Bone marrow (tissue), 2 donors: ENCODE data around the gene PLCG1.

ENCODE experiments used
- DNase-seq, 2 donors: peaks; one replicate each; lab custom pipeline; 2025; lab: John Stamatoyannopoulos, UW

The PLCG1 gene

DNA sequence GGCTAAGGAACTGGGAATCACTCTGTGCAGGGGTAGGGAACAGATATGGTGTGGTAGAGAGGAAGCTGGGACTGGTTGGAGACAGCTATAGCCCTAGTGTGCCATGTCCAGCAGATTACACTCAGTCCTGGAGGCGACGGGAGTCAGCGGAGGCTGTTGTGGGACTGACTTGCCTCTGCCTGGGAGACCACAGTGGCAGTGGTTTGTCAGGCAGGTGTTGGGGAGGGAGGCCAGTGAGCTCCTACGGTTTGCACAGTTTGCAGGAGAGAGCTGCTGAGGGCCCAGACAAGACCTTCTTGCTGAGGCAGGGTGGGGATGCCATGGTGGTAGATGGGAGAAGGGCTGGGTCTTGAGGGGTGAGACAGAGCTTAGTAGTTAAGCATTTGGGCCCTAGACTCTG, 4.9 kb downstream of the PLCG1 start:
- no peak for DNase-seq

DNA sequence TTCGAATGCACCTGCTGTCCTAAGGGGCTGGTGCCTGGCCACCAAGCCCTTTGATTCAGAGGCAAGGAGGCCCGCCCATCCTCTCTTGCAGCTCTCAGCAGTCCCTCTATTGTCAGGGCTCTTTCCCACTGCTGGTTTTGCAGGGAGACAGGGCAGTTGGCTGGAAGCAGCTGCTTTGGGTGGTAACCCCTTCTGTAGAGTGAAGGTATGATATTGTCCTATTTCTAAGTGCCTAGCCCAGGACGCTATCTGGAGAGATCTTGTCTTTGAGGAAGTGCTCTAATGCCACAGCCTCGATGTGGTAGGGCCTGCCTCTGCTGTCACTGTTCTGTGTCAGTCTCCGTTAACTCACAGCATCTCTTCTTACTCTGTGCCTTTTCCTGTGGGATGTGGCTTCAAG, 5.6 kb downstream of the PLCG1 start:
- peak in 1 of 2 donors; percentile 68 for DNase-seq

DNA sequence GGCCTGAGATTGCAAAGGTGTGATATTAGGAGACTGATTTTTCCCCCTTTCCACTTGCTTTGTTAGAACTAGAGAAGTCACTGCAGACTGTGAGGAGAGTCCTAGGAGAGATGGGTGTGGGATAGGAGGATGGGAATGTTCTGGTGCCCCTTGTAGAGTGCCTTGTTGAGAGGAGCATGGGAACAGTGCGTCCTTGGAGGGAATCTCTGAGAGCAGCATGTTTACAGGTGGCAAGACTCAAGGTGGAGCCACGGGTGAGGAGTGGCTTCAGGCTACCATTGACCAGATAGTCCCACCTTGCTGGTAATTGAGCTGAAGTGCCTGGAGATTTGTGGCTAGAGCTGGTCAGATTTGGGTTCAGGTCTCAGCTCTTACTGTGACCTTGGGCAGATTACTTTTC, 6.0 kb downstream of the PLCG1 start:
- DNase-seq, result no peak

DNA sequence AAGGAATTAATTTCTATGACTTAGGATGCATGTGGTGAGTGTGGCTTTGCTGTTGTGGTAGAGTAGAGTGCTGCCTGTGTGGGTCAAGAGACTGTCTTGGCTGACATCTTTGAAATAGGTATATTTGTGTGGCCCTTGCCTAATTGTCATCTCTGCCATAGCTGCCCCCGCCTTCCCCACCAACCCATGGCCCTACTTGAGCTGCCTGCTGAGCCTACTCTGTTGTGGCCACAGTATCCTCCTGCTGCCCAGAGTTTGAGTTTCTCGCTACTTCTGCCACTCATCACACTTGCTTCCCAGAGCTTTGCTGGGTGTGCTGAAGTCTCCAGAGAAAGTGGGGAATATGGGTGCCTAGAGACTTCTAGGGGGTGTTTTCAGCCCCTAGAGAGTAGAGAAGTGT, 8.0 kb downstream of the PLCG1 start:
- no peak for DNase-seq

DNA sequence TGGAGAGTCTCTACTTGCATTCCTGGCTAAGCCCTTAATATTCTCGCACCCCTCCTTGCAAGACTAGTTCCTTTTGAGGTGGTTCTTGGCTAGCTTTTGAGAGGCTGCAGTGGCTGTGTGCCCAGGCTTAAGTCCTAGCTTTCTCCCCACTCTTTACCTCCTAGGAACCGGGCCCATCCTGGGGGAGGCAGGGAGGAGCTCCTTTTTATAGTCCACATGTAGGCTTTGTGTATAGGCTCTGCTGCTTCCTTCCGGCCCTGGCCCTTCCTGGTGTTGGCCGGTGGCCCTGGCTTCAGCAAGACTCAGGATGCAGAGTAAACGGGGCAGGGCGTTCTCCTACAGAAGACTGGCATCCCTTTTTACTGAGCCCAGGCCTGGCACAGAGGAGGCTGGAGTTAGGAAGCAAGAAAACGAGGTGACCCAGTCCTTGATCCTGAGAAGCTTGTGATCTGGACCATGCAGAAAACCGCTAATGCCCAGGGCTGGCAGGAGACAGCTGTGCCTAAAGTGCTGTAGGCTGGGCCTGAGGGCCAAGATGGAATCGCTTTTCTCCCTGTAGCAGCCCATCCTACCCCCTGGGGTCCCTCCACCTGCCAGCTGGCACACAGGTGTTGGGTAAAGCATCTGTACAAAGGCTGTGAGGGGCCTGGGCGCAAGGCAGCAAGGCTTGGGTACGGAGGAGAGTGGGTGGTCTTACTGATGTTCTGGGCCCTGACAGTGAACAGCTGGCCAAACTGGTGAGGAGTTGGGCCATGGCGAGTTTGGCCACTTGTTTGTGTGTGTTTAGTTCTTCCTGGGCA, 8.7 kb downstream of the PLCG1 start:
- no peak for DNase-seq

DNA sequence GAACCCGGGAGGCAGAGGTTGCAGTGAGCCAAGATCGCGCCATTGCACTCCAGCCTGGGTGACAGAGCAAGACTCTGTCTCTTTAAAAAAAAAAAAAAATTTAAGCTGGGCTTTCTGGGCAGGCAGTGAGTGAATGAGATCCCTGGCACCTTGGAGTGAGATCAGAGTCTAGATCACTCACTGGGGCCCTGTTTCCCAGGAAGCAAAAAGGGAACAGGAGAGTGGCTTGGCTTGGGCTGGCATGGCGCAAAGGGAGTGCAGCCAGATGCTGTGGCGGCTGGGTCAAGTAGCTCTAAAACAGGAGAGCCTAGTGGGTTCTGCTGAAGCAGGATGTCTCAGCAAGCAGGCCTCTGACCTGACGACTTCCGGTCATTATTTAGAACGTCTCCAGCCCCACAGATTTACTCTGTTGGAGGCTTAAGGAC, 10.4 kb downstream of the PLCG1 start:
- DNase-seq, result no peak

DNA sequence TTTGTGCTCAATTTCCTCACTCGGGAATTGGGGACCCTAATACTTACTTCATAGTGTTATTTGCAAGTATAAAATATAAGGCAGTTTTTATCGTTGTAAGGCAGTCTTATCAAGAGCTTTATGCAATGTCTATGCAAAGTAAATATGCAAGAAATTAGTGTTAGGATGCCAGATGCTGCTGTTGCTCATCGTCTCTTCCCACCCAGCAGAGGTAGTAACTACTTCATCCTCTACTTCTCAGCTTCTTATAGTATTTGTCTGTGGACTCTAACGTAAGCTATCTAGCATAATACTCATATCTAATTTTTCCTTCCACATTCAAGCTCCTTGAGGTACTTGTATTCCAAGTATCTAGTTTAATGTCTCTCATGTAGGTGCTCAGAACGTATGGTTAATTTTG, 11.6 kb downstream of the PLCG1 start:
- DNase-seq, result no peak

DNA sequence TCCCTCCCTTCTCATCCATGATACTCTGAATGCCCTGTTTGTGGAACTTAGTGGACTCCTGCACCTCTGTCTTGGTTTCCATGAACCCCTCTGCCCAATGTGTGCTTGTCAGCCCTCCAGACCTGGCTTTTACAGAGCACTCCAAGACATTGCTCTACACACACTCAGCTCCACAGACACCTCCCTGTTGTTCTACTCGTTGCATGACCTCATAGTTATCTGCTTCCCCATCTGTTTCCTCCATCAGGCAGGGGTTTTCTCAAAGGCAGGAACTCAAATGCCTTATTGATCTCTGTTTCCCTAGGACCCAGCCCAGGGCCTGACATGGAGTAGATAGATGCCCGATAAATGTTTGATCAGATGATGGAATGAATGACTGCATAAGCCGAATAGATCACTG, 13.3 kb downstream of the PLCG1 start:
- DNase-seq, result peak in 1 of 2 donors; percentile 98

DNA sequence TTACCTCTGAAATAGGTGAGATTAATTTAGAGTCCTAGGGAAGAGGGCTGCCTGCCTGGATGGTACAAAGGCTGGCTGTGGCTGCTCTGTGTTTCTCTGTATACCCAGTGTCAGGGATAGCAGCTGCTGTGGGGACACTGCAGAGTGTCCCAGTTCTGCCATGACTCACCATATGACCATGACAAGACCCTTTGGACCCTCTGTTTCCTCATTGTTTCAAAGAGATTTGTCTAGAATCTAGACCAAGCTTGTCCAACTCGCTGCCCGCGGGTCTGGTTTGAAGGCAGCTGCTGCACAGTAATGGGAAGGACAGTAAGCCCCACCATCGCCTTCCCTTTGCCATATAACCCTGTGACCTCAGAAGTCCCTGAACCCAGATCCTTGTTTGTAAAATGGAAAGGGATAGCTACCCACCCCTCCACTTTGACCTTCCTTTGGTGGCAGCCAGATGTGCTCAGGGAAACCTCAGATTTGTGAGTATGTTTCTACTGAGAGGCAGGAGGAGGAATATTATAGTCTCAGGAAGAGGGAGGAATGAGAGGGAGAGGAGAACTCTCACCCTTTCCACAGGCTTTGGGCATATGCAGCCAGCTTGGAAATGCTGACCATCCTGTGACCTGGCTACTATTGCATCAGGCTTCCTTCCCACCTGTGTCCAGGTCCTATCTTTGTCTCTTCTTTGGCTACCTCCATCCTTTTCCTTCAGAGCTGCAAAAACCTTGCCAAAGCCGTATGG, 14.0 kb downstream of the PLCG1 start:
- no peak for DNase-seq

DNA sequence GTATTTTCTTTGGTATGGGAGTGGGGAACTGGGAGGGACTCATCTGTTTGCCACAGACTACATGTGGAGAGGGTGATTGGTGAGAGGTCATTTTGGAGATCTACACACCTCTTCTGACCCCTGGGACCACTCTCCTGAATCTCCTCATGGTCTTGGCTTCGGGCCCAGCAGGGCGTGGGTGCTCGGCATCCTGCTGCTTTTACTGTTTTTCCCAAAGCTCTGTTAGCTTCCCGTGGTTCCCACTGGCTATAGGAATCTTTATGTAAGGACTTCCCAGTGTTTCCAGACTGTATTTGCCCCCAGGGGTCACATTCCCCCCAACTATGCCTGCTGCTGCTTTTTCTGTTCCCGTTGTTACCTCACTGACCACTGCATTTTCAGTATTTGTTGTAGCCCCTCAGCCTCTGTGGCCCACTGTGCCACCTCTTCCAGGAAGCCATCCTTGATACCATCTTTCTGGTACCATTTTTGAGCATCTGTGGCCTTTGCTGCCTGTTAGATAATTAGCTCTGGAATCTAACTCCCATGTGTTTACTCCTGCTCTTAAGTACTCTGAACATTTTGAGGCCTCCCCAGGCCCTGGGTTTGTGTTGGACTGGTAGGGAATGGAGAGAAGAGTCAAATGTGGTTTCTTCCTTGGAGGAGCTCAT, 14.9 kb downstream of the PLCG1 start:
- no peak for DNase-seq

DNA sequence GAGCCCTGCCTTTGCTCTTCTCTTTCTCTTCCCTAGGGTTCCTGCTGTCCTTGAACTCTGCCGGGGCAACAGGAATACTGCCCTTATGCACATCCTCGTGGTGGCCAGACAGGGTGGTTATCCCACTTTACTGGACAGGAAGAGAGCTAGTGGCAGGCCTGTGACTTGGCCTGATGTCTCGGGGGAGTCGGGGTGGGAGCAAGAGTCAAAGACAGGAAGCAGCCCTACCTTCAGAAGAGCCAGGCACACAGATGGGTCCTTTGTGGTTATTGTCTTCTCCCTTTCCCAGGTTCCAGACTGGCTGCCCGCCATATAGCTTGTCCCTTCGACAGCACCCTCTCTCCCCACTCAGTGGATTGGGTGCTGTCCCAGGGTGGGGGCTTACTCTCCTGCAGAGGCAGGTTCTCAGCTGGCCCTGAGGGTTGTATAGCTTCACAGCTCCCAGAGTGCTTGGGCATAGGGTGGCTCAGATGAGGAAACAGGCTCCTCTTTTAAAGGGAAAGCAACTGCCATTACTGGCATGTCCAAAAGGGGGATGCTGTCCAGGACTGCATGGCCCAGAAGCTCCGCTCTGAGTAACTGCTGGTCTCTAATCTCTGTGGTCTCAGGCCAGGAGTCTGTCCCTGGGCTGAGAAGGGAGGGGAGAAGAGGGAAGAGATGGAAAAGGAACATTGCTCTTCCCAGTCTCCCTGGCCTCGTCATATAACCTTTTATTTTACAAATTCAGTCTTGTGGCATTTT, 17.3 kb downstream of the PLCG1 start:
- no peak for DNase-seq

DNA sequence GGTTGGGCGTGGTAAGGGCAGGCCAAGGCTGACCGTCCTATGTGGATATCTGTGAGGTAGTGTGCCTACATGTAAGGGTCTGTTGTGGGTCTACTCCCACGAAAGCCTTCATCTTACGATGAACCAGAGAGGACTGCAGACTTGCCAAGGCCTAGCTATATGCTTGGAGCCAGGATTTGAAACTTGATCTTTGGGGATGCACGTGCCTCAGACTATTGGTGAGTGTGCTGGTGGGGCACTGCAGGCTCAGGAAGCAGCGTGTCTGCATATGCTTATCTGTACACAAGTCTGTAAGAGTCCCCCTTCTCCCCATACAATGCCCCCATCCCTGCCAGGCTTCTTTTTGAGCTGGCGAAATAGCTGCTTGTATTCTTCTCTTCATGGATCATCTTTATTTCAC, 17.9 kb downstream of the PLCG1 start:
- DNase-seq, result no peak

DNA sequence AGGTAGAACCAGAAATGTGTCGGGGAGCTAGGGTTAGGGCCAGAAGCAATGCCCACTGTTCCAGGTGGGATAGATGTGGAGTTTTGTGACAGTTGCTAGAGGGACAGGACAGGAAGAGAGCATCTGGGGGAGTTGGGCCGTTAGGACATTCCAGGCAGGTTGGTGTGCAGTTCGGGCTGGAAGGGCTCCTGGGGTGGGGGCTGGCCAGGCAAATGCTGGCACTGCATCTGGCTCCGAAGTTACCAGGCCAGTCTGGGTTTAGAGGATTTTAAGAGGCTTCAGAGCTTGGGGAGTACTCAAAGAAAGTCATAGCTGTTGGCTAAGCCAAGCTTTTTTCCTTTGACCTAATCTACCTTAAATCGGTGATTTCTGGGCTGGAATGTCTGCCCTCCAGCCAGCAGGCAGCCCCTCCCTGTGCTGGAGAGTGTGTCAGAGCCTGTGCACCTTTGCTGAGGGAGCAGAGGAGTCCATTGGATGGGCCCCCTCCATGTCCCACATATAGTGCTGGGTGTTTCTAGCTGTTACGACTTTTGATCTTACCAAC, 20.8 kb downstream of the PLCG1 start:
- no peak for DNase-seq

DNA sequence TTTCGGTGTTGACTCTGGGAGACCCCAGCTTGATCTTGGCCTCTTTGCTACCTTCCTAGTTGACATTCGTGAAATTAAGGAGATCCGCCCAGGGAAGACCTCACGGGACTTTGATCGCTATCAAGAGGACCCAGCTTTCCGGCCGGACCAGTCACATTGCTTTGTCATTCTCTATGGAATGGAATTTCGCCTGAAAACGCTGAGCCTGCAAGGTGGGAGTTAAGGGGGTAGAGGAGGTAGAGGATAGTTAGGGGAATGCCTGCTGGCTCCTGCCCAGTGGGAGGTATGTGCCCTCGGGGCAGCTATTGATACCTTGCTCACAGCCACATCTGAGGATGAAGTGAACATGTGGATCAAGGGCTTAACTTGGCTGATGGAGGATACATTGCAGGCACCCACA, 22.2 kb downstream of the PLCG1 start:
- no peak for DNase-seq

DNA sequence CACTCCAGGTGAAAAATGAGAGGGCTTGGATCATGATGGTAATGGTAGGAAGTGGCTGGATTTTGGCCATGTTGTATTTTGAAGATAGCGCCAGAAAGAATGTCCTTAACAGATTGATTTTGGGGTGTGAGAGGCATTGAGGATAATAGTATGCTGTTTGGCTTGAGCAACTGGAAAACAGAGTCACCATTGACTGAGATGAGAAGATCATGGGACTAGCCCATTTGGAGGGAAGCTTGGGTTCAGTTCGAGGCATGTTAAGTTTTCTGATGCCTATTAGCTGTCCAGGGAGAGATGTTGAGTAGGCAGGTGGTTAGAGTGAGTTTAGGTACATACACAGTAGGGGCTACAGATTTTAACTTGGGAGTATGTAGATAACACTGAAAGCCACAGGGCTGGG, 23.3 kb downstream of the PLCG1 start:
- DNase-seq, result no peak

DNA sequence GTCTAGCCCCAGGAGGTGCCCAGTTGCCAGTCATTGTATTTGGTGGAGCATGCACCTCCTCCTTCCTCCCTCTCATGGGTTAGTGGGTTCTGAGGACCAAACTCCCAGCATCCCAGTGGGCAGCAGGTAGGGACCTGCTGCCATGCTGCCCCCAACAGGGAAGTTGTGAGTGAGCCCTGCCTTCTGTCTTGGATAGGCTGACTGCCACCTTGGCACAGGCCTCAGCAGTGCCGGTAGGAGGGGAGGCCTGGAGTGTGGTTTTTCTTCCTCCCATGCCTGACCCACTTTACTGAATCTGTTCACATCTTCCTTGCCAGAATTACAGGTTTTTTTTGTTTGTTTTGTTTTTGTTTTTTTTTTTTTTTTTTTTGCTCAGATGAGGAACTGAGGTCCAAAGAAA, 24.5 kb downstream of the PLCG1 start:
- no peak for DNase-seq

DNA sequence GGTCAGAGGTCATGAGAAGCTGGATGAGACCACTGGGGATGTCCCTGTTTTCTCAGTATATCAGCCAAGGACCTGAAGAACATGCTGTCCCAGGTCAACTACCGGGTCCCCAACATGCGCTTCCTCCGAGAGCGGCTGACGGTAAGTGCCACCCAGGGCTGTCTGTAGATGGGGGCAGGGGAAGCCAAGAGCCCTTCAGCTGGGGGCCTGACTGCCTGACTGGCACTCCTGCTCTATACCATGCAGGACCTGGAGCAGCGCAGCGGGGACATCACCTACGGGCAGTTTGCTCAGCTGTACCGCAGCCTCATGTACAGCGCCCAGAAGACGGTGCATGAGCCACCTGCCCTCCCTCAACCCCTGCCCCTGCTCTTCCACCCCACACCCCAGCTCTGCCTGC, 25.1 kb downstream of the PLCG1 start:
- no peak for DNase-seq

DNA sequence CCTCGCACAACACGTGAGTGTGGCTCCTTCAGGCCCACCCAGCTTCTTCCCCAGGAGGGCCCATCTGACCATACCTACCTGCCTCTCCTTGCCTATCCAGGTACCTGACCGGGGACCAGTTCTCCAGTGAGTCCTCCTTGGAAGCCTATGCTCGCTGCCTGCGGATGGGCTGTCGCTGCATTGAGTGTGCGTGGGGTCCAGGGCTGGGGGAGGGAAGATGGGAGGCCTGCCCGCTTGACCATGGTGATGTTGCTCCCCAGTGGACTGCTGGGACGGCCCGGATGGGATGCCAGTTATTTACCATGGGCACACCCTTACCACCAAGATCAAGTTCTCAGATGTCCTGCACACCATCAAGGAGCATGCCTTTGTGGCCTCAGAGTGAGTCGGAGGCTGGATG, 26.5 kb downstream of the PLCG1 start:
- no peak for DNase-seq

DNA sequence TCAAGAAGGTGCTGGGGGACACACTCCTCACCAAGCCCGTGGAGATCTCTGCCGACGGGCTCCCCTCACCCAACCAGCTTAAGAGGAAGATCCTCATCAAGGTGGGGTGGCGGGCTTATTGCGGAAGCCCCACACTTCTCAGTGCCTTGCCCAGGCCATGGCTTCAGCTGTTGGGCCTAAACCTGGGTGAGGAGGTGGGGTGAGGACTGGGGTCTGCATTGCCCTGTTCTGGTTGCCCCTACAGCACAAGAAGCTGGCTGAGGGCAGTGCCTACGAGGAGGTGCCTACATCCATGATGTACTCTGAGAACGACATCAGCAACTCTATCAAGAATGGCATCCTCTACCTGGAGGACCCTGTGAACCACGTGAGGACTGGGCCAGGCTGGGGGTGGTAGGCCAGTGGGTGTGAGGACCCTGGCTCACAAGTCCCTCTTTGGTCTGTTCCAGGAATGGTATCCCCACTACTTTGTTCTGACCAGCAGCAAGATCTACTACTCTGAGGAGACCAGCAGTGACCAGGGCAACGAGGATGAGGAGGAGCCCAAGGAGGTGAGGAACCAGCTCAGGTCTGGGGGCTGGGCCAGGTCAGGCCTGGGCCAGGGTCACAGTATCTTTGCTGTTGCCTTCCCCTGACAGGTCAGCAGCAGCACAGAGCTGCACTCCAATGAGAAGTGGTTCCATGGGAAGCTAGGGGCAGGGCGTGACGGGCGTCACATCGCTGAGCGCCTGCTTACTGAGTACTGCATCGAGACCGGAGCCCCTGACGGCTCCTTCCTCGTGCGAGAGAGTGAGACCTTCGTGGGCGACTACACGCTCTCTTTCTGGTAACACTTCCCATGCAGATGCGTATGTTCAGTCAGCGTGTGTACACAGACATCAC, 27.9 kb downstream of the PLCG1 start:
- DNase-seq, result no peak

DNA sequence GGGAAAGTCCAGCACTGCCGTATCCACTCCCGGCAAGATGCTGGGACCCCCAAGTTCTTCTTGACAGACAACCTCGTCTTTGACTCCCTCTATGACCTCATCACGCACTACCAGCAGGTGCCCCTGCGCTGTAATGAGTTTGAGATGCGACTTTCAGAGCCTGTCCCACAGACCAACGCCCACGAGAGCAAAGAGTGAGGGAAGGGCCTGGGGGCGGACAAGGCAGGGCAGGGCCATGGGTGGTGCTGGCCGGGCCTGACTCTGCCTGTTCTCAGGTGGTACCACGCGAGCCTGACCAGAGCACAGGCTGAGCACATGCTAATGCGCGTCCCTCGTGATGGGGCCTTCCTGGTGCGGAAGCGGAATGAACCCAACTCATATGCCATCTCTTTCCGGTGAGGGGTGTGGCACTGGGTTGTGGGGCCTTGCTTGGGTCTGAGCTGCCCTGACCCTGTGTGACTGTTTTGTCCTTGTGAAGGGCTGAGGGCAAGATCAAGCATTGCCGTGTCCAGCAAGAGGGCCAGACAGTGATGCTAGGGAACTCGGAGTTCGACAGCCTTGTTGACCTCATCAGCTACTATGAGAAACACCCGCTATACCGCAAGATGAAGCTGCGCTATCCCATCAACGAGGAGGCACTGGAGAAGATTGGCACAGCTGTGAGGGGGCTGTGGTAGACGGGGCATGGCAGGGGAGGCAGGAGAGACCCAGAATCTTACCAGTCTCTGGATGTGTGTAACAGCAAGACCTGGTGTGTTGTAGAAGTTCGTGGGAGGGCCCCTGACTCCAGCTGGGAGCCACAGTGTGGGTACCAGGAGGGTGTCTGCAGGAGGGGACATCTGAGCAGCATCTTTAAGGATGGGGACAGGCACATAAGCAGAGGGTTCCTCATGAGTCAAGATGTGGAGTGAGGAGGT, 29.1 kb downstream of the PLCG1 start:
- no peak for DNase-seq
